HL-60 (cell line): ENCODE measurements around the gene ATF3.

Experiments used
- GABPA ChIP-seq: IDR thresholded peaks from 2 replicates; pipeline ENCODE4 v1.6.1; 2012; ENCODE audit warnings: low read depth
- POLR2AphosphoS5 ChIP-seq: IDR thresholded peaks from 2 replicates; pipeline ENCODE4 v1.6.1; 2012; ENCODE audit warnings: low read depth
- SPI1 ChIP-seq: IDR thresholded peaks from 2 replicates; pipeline ENCODE4 v1.6.1; 2012; ENCODE audit warnings: low read depth, mild to moderate bottlenecking, borderline replicate concordance
- TF ChIP-seq, protein P1 (sequence below): IDR thresholded peaks from one replicate; pipeline ENCODE4 v1.5.1; 2011; ENCODE audit warnings: low read length, control low read depth, inconsistent platforms; ENCODE audit not compliant: insufficient read depth
- TF ChIP-seq, protein P2 (sequence below): IDR thresholded peaks from 2 replicates; pipeline ENCODE4 v1.6.1; 2012; ENCODE audit warnings: low read depth; ENCODE audit not compliant: insufficient replicate concordance

DNA sequence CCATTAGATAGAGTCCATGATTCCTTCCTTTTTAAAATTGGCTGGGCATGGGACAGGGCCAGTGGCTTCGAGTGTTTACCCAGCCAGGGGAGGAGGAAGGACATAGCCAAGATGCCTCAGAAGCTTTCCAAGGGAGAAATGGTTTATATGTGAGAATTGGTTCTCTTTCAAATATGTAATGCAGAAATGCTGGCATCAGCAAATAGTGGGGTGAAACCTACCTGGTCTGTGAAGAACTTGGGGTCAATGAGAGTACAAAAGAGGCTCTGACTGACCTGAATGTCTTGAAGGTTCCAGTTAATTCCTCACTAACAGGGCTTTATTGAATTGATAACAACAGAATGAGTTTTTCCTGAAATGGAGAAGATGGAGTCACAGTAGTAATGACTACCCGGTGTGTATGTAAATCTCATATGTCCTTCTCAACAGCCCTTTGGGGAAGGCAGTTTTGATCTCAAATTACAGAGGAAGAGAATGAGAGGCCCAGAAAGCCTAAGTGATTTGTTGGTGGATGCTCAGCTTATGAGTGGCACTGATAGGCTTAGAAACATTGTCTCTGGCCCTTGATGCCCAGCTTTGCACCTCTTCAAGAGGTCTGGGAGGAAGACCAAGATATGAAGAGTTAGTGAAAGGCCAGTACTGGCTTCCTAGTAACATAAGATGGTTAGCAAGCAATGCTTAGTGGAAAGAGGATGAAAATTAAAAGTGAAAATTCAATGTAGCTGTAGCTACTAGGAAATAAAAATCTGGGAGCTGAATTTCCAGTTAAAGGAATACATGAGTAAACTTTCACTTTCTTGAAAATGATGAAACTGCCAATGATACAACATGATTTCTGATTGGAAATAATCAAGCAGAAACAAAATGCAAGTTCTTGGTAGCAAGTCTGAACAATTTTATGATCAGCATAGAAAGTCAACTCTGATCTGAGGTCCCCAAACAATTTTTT is 2.7 kb downstream of the ATF3 start:
- TF ChIP-seq, protein P1, sequence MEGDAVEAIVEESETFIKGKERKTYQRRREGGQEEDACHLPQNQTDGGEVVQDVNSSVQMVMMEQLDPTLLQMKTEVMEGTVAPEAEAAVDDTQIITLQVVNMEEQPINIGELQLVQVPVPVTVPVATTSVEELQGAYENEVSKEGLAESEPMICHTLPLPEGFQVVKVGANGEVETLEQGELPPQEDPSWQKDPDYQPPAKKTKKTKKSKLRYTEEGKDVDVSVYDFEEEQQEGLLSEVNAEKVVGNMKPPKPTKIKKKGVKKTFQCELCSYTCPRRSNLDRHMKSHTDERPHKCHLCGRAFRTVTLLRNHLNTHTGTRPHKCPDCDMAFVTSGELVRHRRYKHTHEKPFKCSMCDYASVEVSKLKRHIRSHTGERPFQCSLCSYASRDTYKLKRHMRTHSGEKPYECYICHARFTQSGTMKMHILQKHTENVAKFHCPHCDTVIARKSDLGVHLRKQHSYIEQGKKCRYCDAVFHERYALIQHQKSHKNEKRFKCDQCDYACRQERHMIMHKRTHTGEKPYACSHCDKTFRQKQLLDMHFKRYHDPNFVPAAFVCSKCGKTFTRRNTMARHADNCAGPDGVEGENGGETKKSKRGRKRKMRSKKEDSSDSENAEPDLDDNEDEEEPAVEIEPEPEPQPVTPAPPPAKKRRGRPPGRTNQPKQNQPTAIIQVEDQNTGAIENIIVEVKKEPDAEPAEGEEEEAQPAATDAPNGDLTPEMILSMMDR, result no peak
- no peak for TF ChIP-seq POLR2AphosphoS5
- no peak for TF ChIP-seq GABPA
- TF ChIP-seq SPI1, result no peak
- TF ChIP-seq, protein P2, sequence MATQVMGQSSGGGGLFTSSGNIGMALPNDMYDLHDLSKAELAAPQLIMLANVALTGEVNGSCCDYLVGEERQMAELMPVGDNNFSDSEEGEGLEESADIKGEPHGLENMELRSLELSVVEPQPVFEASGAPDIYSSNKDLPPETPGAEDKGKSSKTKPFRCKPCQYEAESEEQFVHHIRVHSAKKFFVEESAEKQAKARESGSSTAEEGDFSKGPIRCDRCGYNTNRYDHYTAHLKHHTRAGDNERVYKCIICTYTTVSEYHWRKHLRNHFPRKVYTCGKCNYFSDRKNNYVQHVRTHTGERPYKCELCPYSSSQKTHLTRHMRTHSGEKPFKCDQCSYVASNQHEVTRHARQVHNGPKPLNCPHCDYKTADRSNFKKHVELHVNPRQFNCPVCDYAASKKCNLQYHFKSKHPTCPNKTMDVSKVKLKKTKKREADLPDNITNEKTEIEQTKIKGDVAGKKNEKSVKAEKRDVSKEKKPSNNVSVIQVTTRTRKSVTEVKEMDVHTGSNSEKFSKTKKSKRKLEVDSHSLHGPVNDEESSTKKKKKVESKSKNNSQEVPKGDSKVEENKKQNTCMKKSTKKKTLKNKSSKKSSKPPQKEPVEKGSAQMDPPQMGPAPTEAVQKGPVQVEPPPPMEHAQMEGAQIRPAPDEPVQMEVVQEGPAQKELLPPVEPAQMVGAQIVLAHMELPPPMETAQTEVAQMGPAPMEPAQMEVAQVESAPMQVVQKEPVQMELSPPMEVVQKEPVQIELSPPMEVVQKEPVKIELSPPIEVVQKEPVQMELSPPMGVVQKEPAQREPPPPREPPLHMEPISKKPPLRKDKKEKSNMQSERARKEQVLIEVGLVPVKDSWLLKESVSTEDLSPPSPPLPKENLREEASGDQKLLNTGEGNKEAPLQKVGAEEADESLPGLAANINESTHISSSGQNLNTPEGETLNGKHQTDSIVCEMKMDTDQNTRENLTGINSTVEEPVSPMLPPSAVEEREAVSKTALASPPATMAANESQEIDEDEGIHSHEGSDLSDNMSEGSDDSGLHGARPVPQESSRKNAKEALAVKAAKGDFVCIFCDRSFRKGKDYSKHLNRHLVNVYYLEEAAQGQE, result no peak
